ENCODE results near the gene CLIP2. TPM values are rescaled to one million over a fixed set of nuclear protein-coding genes. Genes with fewer than 3 reads are reported as not detected.

The CLIP2 gene
- total RNA-seq, 1 donor = 70.9 TPM

GRCh38 chr7:74256491-74257408, 32.5 kb upstream of the CLIP2 start:
- peak overlapping the region; percentile 51 for H2AFZ ChIP-seq (ENCODE audit: low read length)
- H3K27ac ChIP-seq (ENCODE audit: low read depth, low read length) = peak overlapping the region; percentile 98
- TF ChIP-seq CTCF (IDR thresholded peaks at IDR 0.05; ENCODE audit: extremely low read depth, low read depth, low read length) = no peak
- peak overlapping the region; percentile 94 for H3K4me2 ChIP-seq (ENCODE audit: insufficient read depth, low read length)
- no peaks in the 10 kb centered on the region for H3K27me3 ChIP-seq (ENCODE audit: insufficient read depth, low read length)
- no peaks in the 10 kb centered on the region for H4K20me1 ChIP-seq (ENCODE audit: insufficient read depth, low read length)
- peaks cover 29% of the 10 kb centered on the region for H3K4me1 ChIP-seq (ENCODE audit: insufficient read depth, low read length)
- peak overlapping the region; percentile 44 for H3K4me3 ChIP-seq (ENCODE audit: insufficient read depth, low read length)
- peaks cover 19% of the 10 kb centered on the region for H3K79me2 ChIP-seq (ENCODE audit: insufficient read depth, low read length)
- no peaks in the 10 kb centered on the region for H3K9me3 ChIP-seq (ENCODE audit: low read depth, low read length)
- H3K36me3 ChIP-seq (ENCODE audit: insufficient read depth, low read length) = no peaks in the 10 kb centered on the region
- DNase-seq (ENCODE audit: insufficient read length, low spot score, missing footprints) = peak; percentile 95

GRCh38 chr7:74258639-74259038, 30.6 kb upstream of the CLIP2 start:
- Histone ChIP-seq H3K9me3 (ENCODE audit: low read depth, low read length) (no peaks in the 10 kb centered on the region), H3K4me3 (ENCODE audit: insufficient read depth, low read length) (no peak overlapping the region), H3K27me3 (ENCODE audit: insufficient read depth, low read length) (no peaks in the 10 kb centered on the region), H4K20me1 (ENCODE audit: insufficient read depth, low read length) (no peaks in the 10 kb centered on the region), H3K4me2 (ENCODE audit: insufficient read depth, low read length) (no peak overlapping the region), H3K79me2 (ENCODE audit: insufficient read depth, low read length) (peaks cover 5% of the 10 kb centered on the region), H3K36me3 (ENCODE audit: insufficient read depth, low read length) (no peaks in the 10 kb centered on the region), H3K4me1 (ENCODE audit: insufficient read depth, low read length) (peaks cover 30% of the 10 kb centered on the region), H3K27ac (ENCODE audit: low read depth, low read length) (no peak overlapping the region), H2AFZ (ENCODE audit: low read length) (no peak overlapping the region)
- TF ChIP-seq CTCF (IDR thresholded peaks at IDR 0.05; ENCODE audit: extremely low read depth, low read depth, low read length) = no peak
- DNase-seq (ENCODE audit: insufficient read length, low spot score, missing footprints) = no peak

GRCh38 chr7:74262639-74263398, 26.4 kb upstream of the CLIP2 start:
- Histone ChIP-seq H3K27ac (ENCODE audit: low read depth, low read length) (no peak overlapping the region), H3K9me3 (ENCODE audit: low read depth, low read length) (no peaks in the 10 kb centered on the region), H3K4me3 (ENCODE audit: insufficient read depth, low read length) (no peak overlapping the region), H3K4me2 (ENCODE audit: insufficient read depth, low read length) (no peak overlapping the region), H3K27me3 (ENCODE audit: insufficient read depth, low read length) (no peaks in the 10 kb centered on the region), H3K4me1 (ENCODE audit: insufficient read depth, low read length) (peaks cover 5% of the 10 kb centered on the region), H3K79me2 (ENCODE audit: insufficient read depth, low read length) (no peaks in the 10 kb centered on the region), H4K20me1 (ENCODE audit: insufficient read depth, low read length) (no peaks in the 10 kb centered on the region), H2AFZ (ENCODE audit: low read length) (peak overlapping the region; percentile 35), H3K36me3 (ENCODE audit: insufficient read depth, low read length) (no peaks in the 10 kb centered on the region)
- peak; percentile 63 for DNase-seq (ENCODE audit: insufficient read length, low spot score, missing footprints)
- TF ChIP-seq CTCF (IDR thresholded peaks at IDR 0.05; ENCODE audit: extremely low read depth, low read depth, low read length) = no peak
